Liver (tissue), 9 donors: ENCODE data around the gene PLXNA2. TPM values are rescaled to one million over a fixed set of nuclear protein-coding genes. Genes with fewer than 3 reads are reported as not detected.

Experiments
- DNase-seq: peaks from one replicate; pipeline ENCODE4 v3.0.0-alpha.2; 2017; ENCODE audit warnings: low spot score
- H3K27ac ChIP-seq, 2 donors: one replicate each; pipeline ENCODE4 v1.7.0; 2013; ENCODE audit warnings: inconsistent platforms in 2 of 2, low read length in 2 of 2, control low read depth in 1 of 2, low read depth in 1 of 2, mild to moderate bottlenecking in 1 of 2
- H3K27me3 ChIP-seq, 4 donors: one replicate each; pipeline versions ENCODE4 v1.6.1 to v1.7.0; 2013; ENCODE audit warnings: low read length in 3 of 4, inconsistent platforms in 1 of 4, mild to moderate bottlenecking in 1 of 4, moderate library complexity in 1 of 4; ENCODE audit not compliant: control insufficient read depth in 4 of 4, insufficient read depth in 4 of 4
- H3K36me3 ChIP-seq, 4 donors: one replicate each; pipeline versions ENCODE4 v1.6.1 to v1.7.0; 2013; ENCODE audit warnings: low read length in 3 of 4, mild to moderate bottlenecking in 3 of 4, low read depth in 1 of 4, moderate library complexity in 1 of 4; ENCODE audit not compliant: control insufficient read depth in 4 of 4, insufficient read depth in 3 of 4
- H3K4me1 ChIP-seq, 4 donors: one replicate each; pipeline versions ENCODE4 v1.6.1 to v1.7.0; 2013; ENCODE audit warnings: low read length in 3 of 4, mild to moderate bottlenecking in 3 of 4, moderate library complexity in 1 of 4; ENCODE audit not compliant: control insufficient read depth in 4 of 4, insufficient read depth in 4 of 4
- H3K4me3 ChIP-seq, 3 donors: one replicate each; pipeline versions ENCODE4 v1.6.1 to v1.7.0; 2013; ENCODE audit warnings: low read length in 3 of 3, control low read depth in 1 of 3, low read depth in 1 of 3, mild to moderate bottlenecking in 1 of 3
- H3K9ac ChIP-seq, 2 donors: one replicate each; pipeline ENCODE4 v1.7.0; 2013; ENCODE audit warnings: low read length in 2 of 2, mild to moderate bottlenecking in 2 of 2, moderate library complexity in 2 of 2, control low read depth in 1 of 2, low read depth in 1 of 2
- H3K9me3 ChIP-seq, 4 donors: one replicate each; pipeline versions ENCODE4 v1.6.1 to v1.7.0; 2013; ENCODE audit warnings: low read length in 3 of 4; ENCODE audit not compliant: control insufficient read depth in 4 of 4
- EGR1 ChIP-seq, 2 donors: IDR thresholded peaks; 2 replicates each; pipeline ENCODE4 v1.6.1; 2016 to 2018; ENCODE audit warnings: antibody characterized with exemption in 2 of 2, low read depth in 2 of 2
- FOXA1 ChIP-seq: IDR thresholded peaks from 2 replicates; pipeline ENCODE4 v1.6.1; 2016; ENCODE audit warnings: antibody characterized with exemption
- FOXA2 ChIP-seq: IDR thresholded peaks from 2 replicates; pipeline ENCODE4 v1.6.1; 2016; ENCODE audit warnings: antibody characterized with exemption
- HNF4A ChIP-seq, 2 donors: conservative IDR thresholded peaks; 2 replicates each; pipeline ENCODE4 v1.6.1; 2016; ENCODE audit warnings: antibody characterized with exemption in 2 of 2, mild to moderate bottlenecking in 2 of 2
- HNF4G ChIP-seq: IDR thresholded peaks from 2 replicates; pipeline ENCODE4 v1.6.1; 2016; ENCODE audit warnings: antibody characterized with exemption
- JUND ChIP-seq, 2 donors: IDR thresholded peaks; 2 replicates each; pipeline ENCODE4 v1.6.1; 2016; ENCODE audit warnings: antibody characterized with exemption in 2 of 2
- NR2F2 ChIP-seq: IDR thresholded peaks from 2 replicates; pipeline ENCODE4 v1.6.1; 2016; ENCODE audit warnings: antibody characterized with exemption
- RAD21 ChIP-seq, 2 donors: IDR thresholded peaks; 2 replicates each; pipeline ENCODE4 v1.6.1; 2016; ENCODE audit warnings: antibody characterized with exemption in 2 of 2, mild to moderate bottlenecking in 2 of 2
- RXRA ChIP-seq, 2 donors: IDR thresholded peaks; 2 replicates each; pipeline ENCODE4 v1.6.1; 2017 to 2018; ENCODE audit warnings: antibody characterized with exemption in 2 of 2, mild to moderate bottlenecking in 1 of 2
- SP1 ChIP-seq: IDR thresholded peaks from 2 replicates; pipeline ENCODE4 v1.6.1; 2018; ENCODE audit warnings: antibody characterized with exemption, mild to moderate bottlenecking
- TAF1 ChIP-seq: conservative IDR thresholded peaks from 2 replicates; pipeline ENCODE4 v1.6.1; 2016; ENCODE audit warnings: antibody characterized with exemption, mild to moderate bottlenecking
- YY1 ChIP-seq: IDR thresholded peaks from 2 replicates; pipeline ENCODE4 v1.6.1; 2016; ENCODE audit warnings: antibody characterized with exemption, mild to moderate bottlenecking
- WGBS: extraction: QIAGEN DNeasy Blood & Tissue Kit; methylation state at CpG from one replicate; pipeline ENCODE4 v1.1.7; 2013; 5-methylcytosine and 5-hydroxymethylcytosine counted together
- polyA plus RNA-seq, 2 donors: library from polyadenylated mRNA; stranded (reverse) in 1 of 2; unstranded in 1 of 2; fragments of 200-250 nt in 1 of 2; fragments of >200 nt in 1 of 2; fragmentation: Nextera tagmentation in 1 of 2; extraction: Ambion mirVana in 1 of 2; gene quantifications; one replicate each; pipeline versions ENCODE4 v1.2.1 to v1.2.3, GENCODE V29; 2013 to 2015
- total RNA-seq, 2 donors: library from RNA; depleted of rRNA; stranded (reverse); fragments of >200 nt; gene quantifications; one replicate each; pipeline ENCODE4 v1.2.3, GENCODE V29; 2014
- TF ChIP-seq, protein P1 (sequence below): IDR thresholded peaks from 2 replicates; pipeline ENCODE4 v1.6.1; 2016; ENCODE audit warnings: antibody characterized with exemption
- TF ChIP-seq, protein P2 (sequence below): IDR thresholded peaks from 2 replicates; pipeline ENCODE4 v1.6.1; 2016; ENCODE audit warnings: antibody characterized with exemption
- TF ChIP-seq, protein P3 (sequence below): IDR thresholded peaks from 2 replicates; pipeline ENCODE4 v1.6.1; 2016; ENCODE audit warnings: antibody characterized with exemption
- TF ChIP-seq, protein P4 (sequence below): IDR thresholded peaks from 2 replicates; pipeline ENCODE4 v1.6.1; 2016; ENCODE audit warnings: antibody characterized with exemption, mild to moderate bottlenecking
- TF ChIP-seq, protein P5 (sequence below): fragments of 150-350 bp; IDR thresholded peaks from 2 replicates; pipeline ENCODE4 v1.5.1; 2017; ENCODE audit warnings: improper control_type of control experiment, low read depth, low read length; ENCODE audit not compliant: missing input control
- donor health status: healthy.
- donor health status: healthy.
- donor health status: healthy.
- donor health status: healthy.
- donor health status: healthy.

Gene PLXNA2
- total and polyA plus RNA-seq, 4 donors = 1.8 to 9.2 (median 2.8) TPM

DNA sequence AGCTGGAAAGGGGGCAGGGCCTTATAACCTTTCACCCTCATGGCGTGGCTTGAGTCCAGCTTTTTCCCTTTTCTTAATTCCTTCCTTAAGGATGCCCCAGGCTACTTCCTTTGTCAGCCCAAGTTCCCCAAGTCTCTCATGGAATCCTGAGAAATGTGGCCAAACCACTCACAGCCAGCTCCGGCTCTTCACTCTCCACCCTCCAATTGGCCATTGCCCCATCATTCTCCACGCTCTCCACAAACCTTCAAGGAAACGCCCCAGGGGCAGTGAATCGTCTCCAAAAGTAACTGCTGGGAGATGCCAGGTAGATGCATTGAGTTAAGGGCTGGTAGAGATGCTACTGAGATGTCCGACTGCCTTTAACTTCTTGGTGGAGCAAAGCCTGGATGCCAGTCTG, 219.8 kb downstream of the PLXNA2 start:
- no peak overlapping the region for H3K27ac ChIP-seq
- TF ChIP-seq SP1 (no peak), FOXA2 (no peak), RXRA (IDR thresholded peaks at IDR 0.05) (no peak), FOXA1 (no peak), EGR1 (IDR thresholded peaks at IDR 0.05; ENCODE audit: low read depth in 2 of 2) (no peak), HNF4G (no peak), JUND (IDR thresholded peaks at IDR 0.05) (no peak), HNF4A (conservative IDR thresholded peaks at IDR 0.05) (no peak), TAF1 (no peak), RAD21 (IDR thresholded peaks at IDR 0.05) (no peak)
- TF ChIP-seq, protein P1, sequence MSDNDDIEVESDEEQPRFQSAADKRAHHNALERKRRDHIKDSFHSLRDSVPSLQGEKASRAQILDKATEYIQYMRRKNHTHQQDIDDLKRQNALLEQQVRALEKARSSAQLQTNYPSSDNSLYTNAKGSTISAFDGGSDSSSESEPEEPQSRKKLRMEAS = no peak
- TF ChIP-seq, protein P2, sequence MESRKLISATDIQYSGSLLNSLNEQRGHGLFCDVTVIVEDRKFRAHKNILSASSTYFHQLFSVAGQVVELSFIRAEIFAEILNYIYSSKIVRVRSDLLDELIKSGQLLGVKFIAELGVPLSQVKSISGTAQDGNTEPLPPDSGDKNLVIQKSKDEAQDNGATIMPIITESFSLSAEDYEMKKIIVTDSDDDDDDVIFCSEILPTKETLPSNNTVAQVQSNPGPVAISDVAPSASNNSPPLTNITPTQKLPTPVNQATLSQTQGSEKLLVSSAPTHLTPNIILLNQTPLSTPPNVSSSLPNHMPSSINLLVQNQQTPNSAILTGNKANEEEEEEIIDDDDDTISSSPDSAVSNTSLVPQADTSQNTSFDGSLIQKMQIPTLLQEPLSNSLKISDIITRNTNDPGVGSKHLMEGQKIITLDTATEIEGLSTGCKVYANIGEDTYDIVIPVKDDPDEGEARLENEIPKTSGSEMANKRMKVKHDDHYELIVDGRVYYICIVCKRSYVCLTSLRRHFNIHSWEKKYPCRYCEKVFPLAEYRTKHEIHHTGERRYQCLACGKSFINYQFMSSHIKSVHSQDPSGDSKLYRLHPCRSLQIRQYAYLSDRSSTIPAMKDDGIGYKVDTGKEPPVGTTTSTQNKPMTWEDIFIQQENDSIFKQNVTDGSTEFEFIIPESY = no peak
- H3K27me3 ChIP-seq = no peaks in the 10 kb centered on the region
- DNase-seq = no peak
- no peaks in the 10 kb centered on the region for H3K4me1 ChIP-seq
- H3K9ac ChIP-seq = no peak overlapping the region
- no peaks in the 10 kb centered on the region for H3K9me3 ChIP-seq
- H3K4me3 ChIP-seq = no peak overlapping the region
- 93% methylated on average over 6 of the region's 6 CpGs for WGBS
- H3K36me3 ChIP-seq = peaks cover 5 to 20% (median 13%) of the 10 kb centered on the region in 4 donors

DNA sequence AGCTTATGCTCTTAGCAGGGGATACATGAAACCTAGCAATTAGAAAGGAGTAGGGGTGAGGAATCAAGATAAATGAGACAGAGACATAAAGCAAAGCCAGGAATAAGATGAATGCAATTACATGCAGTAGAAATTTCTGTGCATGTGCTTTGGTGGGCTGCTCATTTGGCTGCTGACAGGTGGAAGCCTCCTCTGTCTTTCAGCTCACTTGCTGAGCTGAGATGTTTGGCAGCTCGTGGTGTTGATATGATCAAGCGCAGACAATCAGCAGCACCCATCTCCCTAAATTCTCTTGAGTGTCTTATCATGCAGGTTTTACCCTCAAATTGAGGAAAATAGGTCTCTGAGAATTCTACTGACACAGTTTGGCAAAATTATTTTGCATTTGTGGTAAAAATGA, 224.9 kb downstream of the PLXNA2 start:
- no peak for DNase-seq
- WGBS = 81% methylated on average over 2 of the region's 2 CpGs
- no peak overlapping the region for H3K4me3 ChIP-seq
- no peaks in the 10 kb centered on the region for H3K27me3 ChIP-seq
- TF ChIP-seq, protein P3, sequence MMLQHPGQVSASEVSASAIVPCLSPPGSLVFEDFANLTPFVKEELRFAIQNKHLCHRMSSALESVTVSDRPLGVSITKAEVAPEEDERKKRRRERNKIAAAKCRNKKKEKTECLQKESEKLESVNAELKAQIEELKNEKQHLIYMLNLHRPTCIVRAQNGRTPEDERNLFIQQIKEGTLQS = no peak
- TF ChIP-seq TAF1 (no peak), EGR1 (IDR thresholded peaks at IDR 0.05; ENCODE audit: low read depth in 2 of 2) (no peak), FOXA2 (no peak), YY1 (no peak), NR2F2 (no peak), HNF4A (conservative IDR thresholded peaks at IDR 0.05) (no peak), JUND (IDR thresholded peaks at IDR 0.05) (no peak)
- TF ChIP-seq, protein P1 = no peak
- TF ChIP-seq, protein P4, sequence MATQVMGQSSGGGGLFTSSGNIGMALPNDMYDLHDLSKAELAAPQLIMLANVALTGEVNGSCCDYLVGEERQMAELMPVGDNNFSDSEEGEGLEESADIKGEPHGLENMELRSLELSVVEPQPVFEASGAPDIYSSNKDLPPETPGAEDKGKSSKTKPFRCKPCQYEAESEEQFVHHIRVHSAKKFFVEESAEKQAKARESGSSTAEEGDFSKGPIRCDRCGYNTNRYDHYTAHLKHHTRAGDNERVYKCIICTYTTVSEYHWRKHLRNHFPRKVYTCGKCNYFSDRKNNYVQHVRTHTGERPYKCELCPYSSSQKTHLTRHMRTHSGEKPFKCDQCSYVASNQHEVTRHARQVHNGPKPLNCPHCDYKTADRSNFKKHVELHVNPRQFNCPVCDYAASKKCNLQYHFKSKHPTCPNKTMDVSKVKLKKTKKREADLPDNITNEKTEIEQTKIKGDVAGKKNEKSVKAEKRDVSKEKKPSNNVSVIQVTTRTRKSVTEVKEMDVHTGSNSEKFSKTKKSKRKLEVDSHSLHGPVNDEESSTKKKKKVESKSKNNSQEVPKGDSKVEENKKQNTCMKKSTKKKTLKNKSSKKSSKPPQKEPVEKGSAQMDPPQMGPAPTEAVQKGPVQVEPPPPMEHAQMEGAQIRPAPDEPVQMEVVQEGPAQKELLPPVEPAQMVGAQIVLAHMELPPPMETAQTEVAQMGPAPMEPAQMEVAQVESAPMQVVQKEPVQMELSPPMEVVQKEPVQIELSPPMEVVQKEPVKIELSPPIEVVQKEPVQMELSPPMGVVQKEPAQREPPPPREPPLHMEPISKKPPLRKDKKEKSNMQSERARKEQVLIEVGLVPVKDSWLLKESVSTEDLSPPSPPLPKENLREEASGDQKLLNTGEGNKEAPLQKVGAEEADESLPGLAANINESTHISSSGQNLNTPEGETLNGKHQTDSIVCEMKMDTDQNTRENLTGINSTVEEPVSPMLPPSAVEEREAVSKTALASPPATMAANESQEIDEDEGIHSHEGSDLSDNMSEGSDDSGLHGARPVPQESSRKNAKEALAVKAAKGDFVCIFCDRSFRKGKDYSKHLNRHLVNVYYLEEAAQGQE = no peak
- TF ChIP-seq, protein P5, sequence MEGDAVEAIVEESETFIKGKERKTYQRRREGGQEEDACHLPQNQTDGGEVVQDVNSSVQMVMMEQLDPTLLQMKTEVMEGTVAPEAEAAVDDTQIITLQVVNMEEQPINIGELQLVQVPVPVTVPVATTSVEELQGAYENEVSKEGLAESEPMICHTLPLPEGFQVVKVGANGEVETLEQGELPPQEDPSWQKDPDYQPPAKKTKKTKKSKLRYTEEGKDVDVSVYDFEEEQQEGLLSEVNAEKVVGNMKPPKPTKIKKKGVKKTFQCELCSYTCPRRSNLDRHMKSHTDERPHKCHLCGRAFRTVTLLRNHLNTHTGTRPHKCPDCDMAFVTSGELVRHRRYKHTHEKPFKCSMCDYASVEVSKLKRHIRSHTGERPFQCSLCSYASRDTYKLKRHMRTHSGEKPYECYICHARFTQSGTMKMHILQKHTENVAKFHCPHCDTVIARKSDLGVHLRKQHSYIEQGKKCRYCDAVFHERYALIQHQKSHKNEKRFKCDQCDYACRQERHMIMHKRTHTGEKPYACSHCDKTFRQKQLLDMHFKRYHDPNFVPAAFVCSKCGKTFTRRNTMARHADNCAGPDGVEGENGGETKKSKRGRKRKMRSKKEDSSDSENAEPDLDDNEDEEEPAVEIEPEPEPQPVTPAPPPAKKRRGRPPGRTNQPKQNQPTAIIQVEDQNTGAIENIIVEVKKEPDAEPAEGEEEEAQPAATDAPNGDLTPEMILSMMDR = no peak
- H3K36me3 ChIP-seq = no peaks in the 10 kb centered on the region
- H3K9ac ChIP-seq = no peak overlapping the region
- H3K9me3 ChIP-seq = no peaks in the 10 kb centered on the region
- H3K4me1 ChIP-seq = no peaks in the 10 kb centered on the region
- no peak overlapping the region for H3K27ac ChIP-seq
